ENCODE results near the gene AMOT.

The AMOT gene

GRCh38 chrX:112738347-112739033 is 102.1 kb downstream of the AMOT start:
- DNase-seq (ENCODE audit: low read depth in 2 of 2), result peak; percentile 2 to 17

- no peak for DNase-seq (ENCODE audit: low read depth in 2 of 2)
These were observed 104.3 kb downstream of the AMOT start for GRCh38 chrX:112736310-112736709.

GRCh38 chrX:112735147-112735546 is 105.5 kb downstream of the AMOT start:
- no peak for DNase-seq (ENCODE audit: low read depth in 2 of 2)

- no peak for DNase-seq (ENCODE audit: low read depth in 2 of 2)
These were observed 106.3 kb downstream of the AMOT start for GRCh38 chrX:112734290-112734689.

GRCh38 chrX:112731793-112732192 is 108.8 kb downstream of the AMOT start:
- DNase-seq (ENCODE audit: low read depth in 2 of 2), result no peak
